ENCODE results near the gene HEATR1. TPM values are rescaled to one million over a fixed set of nuclear protein-coding genes. Genes with fewer than 3 reads are reported as not detected.

Gene HEATR1
- total RNA-seq, 1 donor from 2014 or later: 34.6 TPM

GRCh38 chr1:236535662-236536161, 68.6 kb downstream of the HEATR1 start:
- Mint-ChIP-seq H3K36me3 (ENCODE audit: unreplicated experiment) (peaks cover 17% of the 10 kb centered on the region), H3K27me3 (ENCODE audit: unreplicated experiment) (no peaks in the 10 kb centered on the region), H3K4me1 (ENCODE audit: unreplicated experiment) (peaks cover 5% of the 10 kb centered on the region), H3K27ac (ENCODE audit: unreplicated experiment) (no peak overlapping the region), H3K4me3 (ENCODE audit: unreplicated experiment) (no peak overlapping the region), H3K9me3 (ENCODE audit: unreplicated experiment) (no peaks in the 10 kb centered on the region)
- DNase-seq (ENCODE audit: extremely low spot score, unreplicated experiment): no peak
- no peak for TF ChIP-seq CTCF (IDR thresholded peaks at IDR 0.05)

- no peak overlapping the region for H3K27ac Mint-ChIP-seq (ENCODE audit: unreplicated experiment)
Measured at GRCh38 chr1:236535190-236535589, 69.1 kb downstream of the HEATR1 start.

GRCh38 chr1:236534151-236534651, 70.1 kb downstream of the HEATR1 start:
- H3K36me3 Mint-ChIP-seq (ENCODE audit: unreplicated experiment): peaks cover 10% of the 10 kb centered on the region
- peaks cover 5% of the 10 kb centered on the region for H3K4me1 Mint-ChIP-seq (ENCODE audit: unreplicated experiment)
- no peaks in the 10 kb centered on the region for H3K9me3 Mint-ChIP-seq (ENCODE audit: unreplicated experiment)
- H3K27me3 Mint-ChIP-seq (ENCODE audit: unreplicated experiment): no peaks in the 10 kb centered on the region
- TF ChIP-seq CTCF (IDR thresholded peaks at IDR 0.05): no peak
- no peak for DNase-seq (ENCODE audit: extremely low spot score, unreplicated experiment)
- no peak overlapping the region for H3K4me3 Mint-ChIP-seq (ENCODE audit: unreplicated experiment)
- H3K27ac Mint-ChIP-seq (ENCODE audit: unreplicated experiment): no peak overlapping the region

More at GRCh38 chr1:236535190-236535589, 69.1 kb downstream of the HEATR1 start:
- Mint-ChIP-seq H3K27me3 (ENCODE audit: unreplicated experiment) (no peaks in the 10 kb centered on the region), H3K4me1 (ENCODE audit: unreplicated experiment) (peaks cover 5% of the 10 kb centered on the region), H3K4me3 (ENCODE audit: unreplicated experiment) (no peak overlapping the region), H3K36me3 (ENCODE audit: unreplicated experiment) (peaks cover 16% of the 10 kb centered on the region), H3K9me3 (ENCODE audit: unreplicated experiment) (no peaks in the 10 kb centered on the region)
- DNase-seq (ENCODE audit: extremely low spot score, unreplicated experiment): no peak
- TF ChIP-seq CTCF (IDR thresholded peaks at IDR 0.05): no peak

- H3K27ac Mint-ChIP-seq (ENCODE audit: unreplicated experiment): no peak overlapping the region
- no peaks in the 10 kb centered on the region for H3K27me3 Mint-ChIP-seq (ENCODE audit: unreplicated experiment)
- no peak for TF ChIP-seq CTCF (IDR thresholded peaks at IDR 0.05)
- peaks cover 7% of the 10 kb centered on the region for H3K36me3 Mint-ChIP-seq (ENCODE audit: unreplicated experiment)
- no peak for DNase-seq (ENCODE audit: extremely low spot score, unreplicated experiment)
- H3K4me3 Mint-ChIP-seq (ENCODE audit: unreplicated experiment): no peak overlapping the region
- H3K9me3 Mint-ChIP-seq (ENCODE audit: unreplicated experiment): no peaks in the 10 kb centered on the region
- H3K4me1 Mint-ChIP-seq (ENCODE audit: unreplicated experiment): peaks cover 9% of the 10 kb centered on the region
Measured at GRCh38 chr1:236532850-236533249, 71.5 kb downstream of the HEATR1 start.

GRCh38 chr1:236530959-236531358, 73.4 kb downstream of the HEATR1 start:
- Mint-ChIP-seq H3K4me3 (ENCODE audit: unreplicated experiment) (no peak overlapping the region), H3K27ac (ENCODE audit: unreplicated experiment) (no peak overlapping the region), H3K27me3 (ENCODE audit: unreplicated experiment) (no peaks in the 10 kb centered on the region), H3K9me3 (ENCODE audit: unreplicated experiment) (no peaks in the 10 kb centered on the region), H3K4me1 (ENCODE audit: unreplicated experiment) (peaks cover 9% of the 10 kb centered on the region), H3K36me3 (ENCODE audit: unreplicated experiment) (peaks cover 7% of the 10 kb centered on the region)
- DNase-seq (ENCODE audit: extremely low spot score, unreplicated experiment): no peak
- TF ChIP-seq CTCF (IDR thresholded peaks at IDR 0.05): no peak

Data from osteocyte (in vitro differentiated cells).